ENCODE data around the gene RPUSD1.

DNA sequence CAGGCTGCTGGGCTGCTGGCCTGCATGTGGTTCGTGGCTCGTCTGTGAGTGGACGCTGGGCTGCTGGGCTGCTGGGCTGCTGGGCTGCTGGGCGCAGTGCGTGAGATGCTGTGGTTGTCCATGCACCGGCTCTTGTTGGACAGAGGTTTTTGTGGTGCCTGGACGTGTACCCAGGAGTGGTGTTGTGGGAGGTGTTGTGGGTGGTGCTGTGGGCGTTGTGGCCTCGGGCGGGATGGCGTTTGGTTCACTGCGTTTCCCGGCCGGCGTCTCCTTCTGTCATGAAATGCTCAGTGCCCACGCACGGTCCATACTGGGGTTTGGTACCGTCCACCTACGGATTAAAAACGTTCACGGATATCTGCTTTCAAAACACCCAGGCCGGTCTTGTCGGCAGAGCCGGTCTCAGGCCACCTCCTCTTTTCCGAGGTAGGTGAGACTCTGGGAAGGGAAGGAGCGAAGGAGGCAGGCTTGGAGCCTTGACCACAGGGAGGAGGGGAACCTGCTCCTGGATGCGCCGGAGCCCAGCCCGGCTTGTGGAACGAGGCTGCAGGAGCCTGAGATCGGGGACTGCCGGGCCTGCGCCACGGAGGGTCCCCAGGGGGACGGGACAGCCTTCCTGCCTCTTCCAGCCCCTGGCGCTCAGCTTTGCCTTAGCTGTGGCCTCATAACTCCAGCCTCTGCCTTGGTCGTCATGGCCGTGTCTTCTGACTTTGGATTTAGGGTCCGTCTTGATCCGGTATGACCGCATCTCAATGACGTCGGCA is 42.1 kb upstream of the RPUSD1 start:
- TF ChIP-seq, protein P1, sequence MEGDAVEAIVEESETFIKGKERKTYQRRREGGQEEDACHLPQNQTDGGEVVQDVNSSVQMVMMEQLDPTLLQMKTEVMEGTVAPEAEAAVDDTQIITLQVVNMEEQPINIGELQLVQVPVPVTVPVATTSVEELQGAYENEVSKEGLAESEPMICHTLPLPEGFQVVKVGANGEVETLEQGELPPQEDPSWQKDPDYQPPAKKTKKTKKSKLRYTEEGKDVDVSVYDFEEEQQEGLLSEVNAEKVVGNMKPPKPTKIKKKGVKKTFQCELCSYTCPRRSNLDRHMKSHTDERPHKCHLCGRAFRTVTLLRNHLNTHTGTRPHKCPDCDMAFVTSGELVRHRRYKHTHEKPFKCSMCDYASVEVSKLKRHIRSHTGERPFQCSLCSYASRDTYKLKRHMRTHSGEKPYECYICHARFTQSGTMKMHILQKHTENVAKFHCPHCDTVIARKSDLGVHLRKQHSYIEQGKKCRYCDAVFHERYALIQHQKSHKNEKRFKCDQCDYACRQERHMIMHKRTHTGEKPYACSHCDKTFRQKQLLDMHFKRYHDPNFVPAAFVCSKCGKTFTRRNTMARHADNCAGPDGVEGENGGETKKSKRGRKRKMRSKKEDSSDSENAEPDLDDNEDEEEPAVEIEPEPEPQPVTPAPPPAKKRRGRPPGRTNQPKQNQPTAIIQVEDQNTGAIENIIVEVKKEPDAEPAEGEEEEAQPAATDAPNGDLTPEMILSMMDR (IDR thresholded peaks at IDR 0.05) = no peak
- no peak for TF ChIP-seq POLR2AphosphoS5 (IDR thresholded peaks at IDR 0.05)
- no peak for TF ChIP-seq EP300 (IDR thresholded peaks at IDR 0.05)

Measured in stomach (tissue), 4 donors.